Kidney epithelial cell (primary cell): ENCODE data around the gene RAB26. TPM values are rescaled to one million over a fixed set of nuclear protein-coding genes. Genes with fewer than 3 reads are reported as not detected.

Experiments
- DNase-seq: peaks from one replicate; pipeline ENCODE4 v3.0.0-alpha.2; 2010; ENCODE audit warnings: low read depth
- H3K27me3 ChIP-seq: 2 replicates; pipeline ENCODE4 v1.6.0; 2011; ENCODE audit warnings: low read length; ENCODE audit not compliant: control insufficient read depth, insufficient read depth
- H3K36me3 ChIP-seq: 2 replicates; pipeline ENCODE4 v1.5.1; 2011; ENCODE audit warnings: low read length; ENCODE audit not compliant: control insufficient read depth, insufficient read depth
- H3K4me3 ChIP-seq: 2 replicates; pipeline ENCODE4 v1.5.1; 2011; ENCODE audit warnings: low read depth, mild to moderate bottlenecking, control low read depth, low read length
- CTCF ChIP-seq: IDR thresholded peaks from 2 replicates; pipeline ENCODE4 v1.5.1; 2011; ENCODE audit warnings: mild to moderate bottlenecking, moderate library complexity, low read length, control low read depth, inconsistent platforms; ENCODE audit not compliant: insufficient read depth, poor library complexity, severe bottlenecking
- total RNA-seq: library from RNA; depleted of rRNA; stranded (reverse); fragments of >200 nt; gene quantifications from 2 replicates; pipeline ENCODE4 v1.2.3, GENCODE V29; 2015

RAB26 gene
- total RNA-seq, 1 donor from 2014 or later, result 0.54 TPM

DNA sequence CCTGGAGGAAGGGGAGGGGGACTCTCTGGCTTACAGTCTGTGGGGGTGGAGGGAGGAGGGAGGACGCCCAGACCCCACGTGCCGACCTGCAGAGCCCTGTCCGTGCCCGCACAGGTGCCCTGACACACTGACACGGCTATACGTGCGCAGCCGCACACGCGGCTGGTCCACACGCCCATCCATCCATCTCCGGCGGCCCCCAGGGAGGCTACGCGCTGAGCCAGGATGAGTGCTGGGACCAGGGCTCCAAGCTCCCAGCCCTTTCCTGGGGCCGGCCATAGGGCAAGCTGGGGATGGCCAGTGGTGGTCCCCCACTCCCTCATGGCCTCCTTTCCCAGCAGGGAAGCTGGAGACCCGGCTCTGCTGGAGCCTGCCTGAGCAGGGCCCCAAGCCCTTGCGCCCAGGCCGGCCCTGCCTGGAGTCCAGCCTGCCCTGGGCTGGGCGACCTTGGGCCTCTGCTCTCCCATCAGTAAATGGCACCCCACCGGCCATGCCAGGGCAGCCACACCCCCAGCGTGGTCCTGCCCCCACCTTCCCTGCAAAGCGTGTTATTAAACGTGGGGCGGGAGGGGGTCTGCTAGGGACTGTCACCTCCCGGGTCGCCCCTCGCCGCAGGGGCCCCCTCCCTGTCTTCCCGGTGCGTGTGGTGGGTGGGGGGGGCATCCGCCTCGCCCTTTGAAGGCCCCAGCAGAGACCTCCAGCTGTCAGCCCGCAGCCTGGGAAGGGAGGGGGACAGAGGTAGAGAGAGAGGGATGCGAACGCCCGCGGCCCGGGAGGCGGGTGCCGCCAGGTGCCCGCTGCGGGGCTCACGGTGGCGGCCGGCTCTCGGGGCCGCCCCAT lies 47.1 kb downstream of the RAB26 start:
- DNase-seq, result no peak
- no peaks in the 10 kb centered on the region for H3K36me3 ChIP-seq
- H3K27me3 ChIP-seq, result peaks cover 50% of the 10 kb centered on the region
- no peak for TF ChIP-seq CTCF
- peak overlapping the region; percentile 3 for H3K4me3 ChIP-seq

DNA sequence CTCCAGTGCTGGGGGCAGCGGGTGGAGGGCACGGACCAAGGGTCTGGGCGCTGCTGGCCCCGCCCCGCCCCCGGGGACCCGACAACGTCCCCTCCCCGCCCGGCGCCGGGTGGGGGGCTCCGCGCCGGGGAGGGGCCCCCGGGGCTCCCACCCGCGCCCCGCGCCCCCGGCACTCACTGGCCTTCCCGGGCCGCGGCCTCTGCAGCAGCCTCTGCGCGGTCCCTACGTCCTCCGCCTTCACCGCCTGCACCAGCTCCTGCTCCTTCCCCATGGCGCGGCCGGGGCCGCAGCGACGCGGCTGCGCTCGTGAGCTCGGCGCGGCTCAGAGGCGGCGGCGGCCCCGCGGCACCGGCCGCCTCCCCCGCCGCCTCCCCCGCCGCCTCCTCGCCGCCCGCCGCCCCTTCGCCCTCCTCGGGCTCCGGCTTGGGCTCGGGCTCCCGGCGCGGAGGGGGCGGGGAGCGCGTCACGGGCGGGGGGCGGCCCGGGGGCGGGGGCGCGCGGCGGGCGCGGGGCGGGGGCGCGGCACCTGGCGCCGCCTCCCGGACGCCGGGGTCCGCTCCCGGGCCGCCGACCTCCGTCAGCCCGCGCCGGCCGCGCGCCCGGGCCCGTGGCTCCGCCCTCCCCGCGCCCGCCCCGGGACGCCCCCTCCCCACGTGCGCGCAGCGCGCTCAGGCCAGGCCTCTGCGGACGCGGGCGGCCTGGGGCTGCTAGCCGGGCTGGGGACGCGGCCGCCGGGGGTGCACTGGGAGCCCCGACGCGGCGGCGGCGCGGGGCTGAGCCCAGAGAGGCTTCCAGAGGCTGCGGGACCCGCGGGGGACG lies 47.9 kb downstream of the RAB26 start, which contains the start of gene CASKIN1:
TSS of gene CASKIN1 (minus strand) at position 444 of the 819 bp plus-strand sequence. CDS start at position 271, 173 bp downstream.
- Histone ChIP-seq H3K36me3 (no peaks in the 10 kb centered on the region), H3K4me3 (peak within 1 kb of the TSS; percentile 21), H3K27me3 (peaks cover 50% of the 10 kb centered on the region)
- TF ChIP-seq CTCF, result no peak
- DNase-seq, result no peak

GRCh38 chr16:2196981-2197511 lies 48.6 kb downstream of the RAB26 start:
- Histone ChIP-seq H3K27me3 (peaks cover 50% of the 10 kb centered on the region), H3K4me3 (no peak overlapping the region), H3K36me3 (no peaks in the 10 kb centered on the region)
- DNase-seq, result no peak
- no peak for TF ChIP-seq CTCF

GRCh38 chr16:2197765-2198164 lies 49.3 kb downstream of the RAB26 start:
- H3K27me3 ChIP-seq, result peaks cover 50% of the 10 kb centered on the region
- H3K36me3 ChIP-seq, result no peaks in the 10 kb centered on the region
- TF ChIP-seq CTCF, result no peak
- no peak for DNase-seq
- H3K4me3 ChIP-seq, result no peak overlapping the region

DNA sequence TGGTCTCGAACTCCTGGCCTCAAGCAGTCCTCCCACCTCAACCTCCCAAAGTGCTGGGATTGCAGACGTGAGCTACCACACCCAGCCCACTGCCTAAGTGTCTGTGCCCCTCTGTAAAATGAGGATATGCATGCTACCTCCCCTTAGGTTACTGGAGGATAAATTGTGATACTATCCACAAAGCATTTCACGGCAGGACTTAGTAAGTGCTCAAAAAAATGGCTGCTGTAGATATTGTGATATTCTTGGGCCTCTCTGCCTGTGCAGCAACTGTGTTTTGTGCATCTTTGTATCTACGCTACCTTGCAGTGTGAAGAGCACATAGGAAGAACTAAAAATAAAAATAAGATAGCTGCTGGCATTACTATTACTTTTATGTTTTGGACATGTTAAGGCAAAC lies 49.9 kb downstream of the RAB26 start:
- TF ChIP-seq CTCF, result no peak
- Histone ChIP-seq H3K4me3 (no peak overlapping the region), H3K27me3 (peaks cover 50% of the 10 kb centered on the region), H3K36me3 (no peaks in the 10 kb centered on the region)
- DNase-seq, result no peak
